HepG2 (cell line): Measurements from ENCODE around the gene PTPRD.

Source experiments
- ELK4 ChIP-seq: sonication (generic); formaldehyde crosslinking; IDR thresholded peaks from 2 replicates; pipeline ENCODE4 v1.9.0; 2021; ENCODE audit warnings: missing genetic modification reagents, borderline replicate concordance
- EZH2 ChIP-seq: conservative IDR thresholded peaks from 2 replicates; pipeline ENCODE4 v1.6.1; 2012; ENCODE audit warnings: mild to moderate bottlenecking, low read depth, low read length, moderate library complexity
- FOSL1 ChIP-seq: sonication (generic); formaldehyde crosslinking; IDR thresholded peaks from 2 replicates; pipeline ENCODE4 v1.9.0; 2021; ENCODE audit warnings: missing genetic modification reagents, borderline replicate concordance
- GLI4 ChIP-seq: sonication (generic); formaldehyde crosslinking; IDR thresholded peaks from 2 replicates; pipeline ENCODE4 v1.5.1; 2020; ENCODE audit warnings: missing genetic modification reagents, mild to moderate bottlenecking, moderate library complexity, borderline replicate concordance
- MNT ChIP-seq: fragments of 450-650 bp; IDR thresholded peaks from 2 replicates; pipeline ENCODE4 v1.6.1; 2016
- SMC3 ChIP-seq: IDR thresholded peaks from 2 replicates; pipeline ENCODE4 v1.6.1; 2011; ENCODE audit warnings: low read length, improper control_type of control experiment
- TCF7L2 ChIP-seq: IDR thresholded peaks from 2 replicates; pipeline ENCODE4 v1.6.1; 2011; ENCODE audit warnings: mild to moderate bottlenecking, low read depth, low read length, moderate library complexity
- ZBTB43 ChIP-seq: sonication (generic); formaldehyde crosslinking; conservative IDR thresholded peaks from 2 replicates; pipeline ENCODE4 v1.4.0; 2020; ENCODE audit warnings: missing genetic modification reagents
- ZKSCAN8 ChIP-seq: IDR thresholded peaks from 2 replicates; pipeline ENCODE4 v1.6.1; 2016; ENCODE audit warnings: borderline replicate concordance, missing genetic modification reagents, missing compliant biosample characterization
- ZNF451 ChIP-seq: sonication (generic); formaldehyde crosslinking; IDR thresholded peaks from 2 replicates; pipeline ENCODE4 v1.5.0; 2020; ENCODE audit warnings: mild to moderate bottlenecking, missing genetic modification reagents

GRCh38 chr9:8858596-8859161, 1754.1 kb downstream of the PTPRD start:
- TF ChIP-seq MNT, result no peak
- no peak for TF ChIP-seq ELK4
- no peak for TF ChIP-seq TCF7L2
- no peak for TF ChIP-seq ZNF451 (CRISPR knock-in tag)
- no peak for TF ChIP-seq FOSL1 (CRISPR knock-in tag)
- no peak for TF ChIP-seq SMC3
- TF ChIP-seq ZBTB43 (CRISPR knock-in tag), result no peak
- TF ChIP-seq ZKSCAN8 (CRISPR knock-in tag), result no peak
- TF ChIP-seq EZH2, result no peak
- TF ChIP-seq GLI4 (CRISPR knock-in tag), result no peak
